GM18507 (cell line): ENCODE data around the gene CIZ1.
A peak's percentile ranks its signal among the peaks of the same experiment; 100 is the strongest.
"Not testable (repeated sequence)": the region's sequence is repeated elsewhere in the genome, so short reads cannot be mapped to it uniquely, and the experiment has no call there.

Experiments
- DNase-seq: peaks from one replicate; pipeline ENCODE4 v3.0.0; 2011; ENCODE audit warnings: low read depth; ENCODE audit not compliant: insufficient read length; ENCODE audit errors: extremely low spot score
- FAIRE-seq: peaks from 2 replicates; lab custom pipeline; 2011; peaks lifted over from hg19 to GRCh38; lab: Jason Lieb, UNC

The CIZ1 gene

GRCh38 chr9:128201441-128202369, 10.3 kb upstream of the CIZ1 start:
- DNase-seq (no peak), FAIRE-seq (no peak)

GRCh38 chr9:128193469-128194096, 2.2 kb upstream of the CIZ1 start:
- FAIRE-seq (no peak), DNase-seq (no peak)

- FAIRE-seq (peak; percentile 64), DNase-seq (peak; percentile 71)
These were observed 1.4 kb upstream of the CIZ1 start for GRCh38 chr9:128192601-128193371.

- DNase-seq = no peak
- no peak for FAIRE-seq
These were observed 611 bp downstream of the CIZ1 start for GRCh38 chr9:128190516-128191405.

- FAIRE-seq = no peak
- no peak for DNase-seq
These were observed 1.4 kb downstream of the CIZ1 start for GRCh38 chr9:128190013-128190412.

GRCh38 chr9:128188209-128188608, 3.2 kb downstream of the CIZ1 start:
- FAIRE-seq = no peak
- no peak for DNase-seq

- FAIRE-seq = no peak
These were observed 4.0 kb downstream of the CIZ1 start for GRCh38 chr9:128187361-128187760.

GRCh38 chr9:128185979-128186965, 5.1 kb downstream of the CIZ1 start:
- DNase-seq (no peak), FAIRE-seq (no peak)

More at GRCh38 chr9:128187361-128187760, 4.0 kb downstream of the CIZ1 start:
- no peak for DNase-seq

- FAIRE-seq (no peak), DNase-seq (no peak)
These were observed 8.3 kb downstream of the CIZ1 start for GRCh38 chr9:128182893-128183588.

- not testable (repeated sequence) for FAIRE-seq, DNase-seq
These were observed 9.9 kb downstream of the CIZ1 start for GRCh38 chr9:128181480-128181879.

GRCh38 chr9:128180447-128180846, 10.9 kb downstream of the CIZ1 start:
- FAIRE-seq = no peak

GRCh38 chr9:128180001-128180400, 11.4 kb downstream of the CIZ1 start:
- no peak for FAIRE-seq
- DNase-seq = no peak

More at GRCh38 chr9:128180447-128180846, 10.9 kb downstream of the CIZ1 start:
- no peak for DNase-seq

- DNase-seq (no peak), FAIRE-seq (no peak)
These were observed 12.5 kb downstream of the CIZ1 start for GRCh38 chr9:128178806-128179431.

GRCh38 chr9:128175726-128176125, 15.6 kb downstream of the CIZ1 start:
- no peak for FAIRE-seq

GRCh38 chr9:128175102-128175563, 16.2 kb downstream of the CIZ1 start:
- FAIRE-seq = no peak
- no peak for DNase-seq

More at GRCh38 chr9:128175726-128176125, 15.6 kb downstream of the CIZ1 start:
- no peak for DNase-seq

GRCh38 chr9:128174062-128174461, 17.3 kb downstream of the CIZ1 start:
- FAIRE-seq = no peak

GRCh38 chr9:128169925-128170324, 21.4 kb downstream of the CIZ1 start:
- no peak for FAIRE-seq
- DNase-seq = no peak

More at GRCh38 chr9:128174062-128174461, 17.3 kb downstream of the CIZ1 start:
- no peak for DNase-seq
